PC-3 (cell line): ENCODE results near the gene NTNG1. TPM values are rescaled to one million over a fixed set of nuclear protein-coding genes. Genes with fewer than 3 reads are reported as not detected.

Source experiments
- ATAC-seq: fragments of 200-7000 bp; cut with Tn5 transposase; 2 replicates; pipeline ENCODE4 v1.9.1; 2020; ENCODE audit warnings: mild to moderate bottlenecking, moderate library complexity
- BruUV-seq: library from RNA; stranded (reverse); fragments of 400-500 nt; replicated peaks from 2 replicates; lab custom pipeline; 2021; lab: Mats Ljungman, UMichigan
- CTCF ChIA-PET: fragments of 300-600 bp; sonication (Branson Sonifier 250); formaldehyde crosslinking; loops from one replicate; lab custom pipeline; 2022; ENCODE audit warnings: antibody characterized with exemption; lab: Charles Lee
- POLR2A ChIA-PET: fragments of 300-600 bp; sonication (Branson Sonifier 250); formaldehyde crosslinking; loops from one replicate; lab custom pipeline; 2022; ENCODE audit warnings: antibody characterized with exemption; ENCODE audit not compliant: unreplicated experiment; lab: Charles Lee
- DNase-seq: peaks from one replicate; pipeline ENCODE4 v3.0.0-alpha.2; 2015
- H2AFZ ChIP-seq: fragments of 300-600 bp; sonication (generic); 2 replicates; pipeline ENCODE4 v1.6.0; 2016; ENCODE audit warnings: antibody characterized with exemption, low read length
- H3F3A ChIP-seq: fragments of 300-600 bp; sonication (generic); one replicate; pipeline ENCODE4 v1.6.0; 2017; ENCODE audit warnings: antibody characterized with exemption, low read length, control low read depth, mild to moderate bottlenecking; ENCODE audit not compliant: unreplicated experiment
- H3K27ac ChIP-seq: fragments of 300-600 bp; sonication (generic); 2 replicates; pipeline ENCODE4 v1.5.1; 2016; ENCODE audit warnings: mild to moderate bottlenecking, low read length
- H3K27me3 ChIP-seq: fragments of 300-600 bp; sonication (generic); 2 replicates; pipeline ENCODE4 v1.6.1; 2016; ENCODE audit warnings: low read length, mixed read lengths
- H3K36me3 ChIP-seq: fragments of 300-600 bp; sonication (generic); 2 replicates; pipeline ENCODE4 v1.6.1; 2016; ENCODE audit warnings: low read depth, mixed run types, low read length, mixed read lengths
- H3K4me1 ChIP-seq: fragments of 300-600 bp; sonication (generic); 2 replicates; pipeline ENCODE4 v1.5.1; 2016; ENCODE audit warnings: low read length; ENCODE audit not compliant: insufficient read depth
- H3K4me2 ChIP-seq: fragments of 300-600 bp; sonication (generic); 2 replicates; pipeline ENCODE4 v1.6.0; 2016; ENCODE audit warnings: low read length
- H3K4me3 ChIP-seq: fragments of 300-600 bp; sonication (generic); 2 replicates; pipeline ENCODE4 v1.5.1; 2016; ENCODE audit warnings: mild to moderate bottlenecking, low read length, mixed read lengths
- H3K79me2 ChIP-seq: fragments of 300-600 bp; sonication (generic); 2 replicates; pipeline ENCODE4 v1.6.1; 2017; ENCODE audit warnings: low read length, mixed read lengths
- H3K9ac ChIP-seq: fragments of 300-600 bp; sonication (generic); 2 replicates; pipeline ENCODE4 v1.6.0; 2016; ENCODE audit warnings: mild to moderate bottlenecking, low read length
- H3K9me2 ChIP-seq: fragments of 300-600 bp; sonication (generic); replicated peaks from 2 replicates; pipeline ENCODE4 v1.6.1; 2016; ENCODE audit warnings: mixed run types, low read length, mixed read lengths
- H3K9me3 ChIP-seq: fragments of 300-600 bp; sonication (generic); 2 replicates; pipeline ENCODE4 v1.6.1; 2016; ENCODE audit warnings: low read length, mixed read lengths
- H4K20me1 ChIP-seq: fragments of 300-600 bp; sonication (generic); 2 replicates; pipeline ENCODE4 v1.6.1; 2016; ENCODE audit warnings: low read length, mixed read lengths
- CTCF ChIP-seq: fragments of 300-600 bp; sonication (generic); conservative IDR thresholded peaks from 2 replicates; pipeline ENCODE4 v1.5.1; 2017; ENCODE audit warnings: antibody characterized with exemption, low read depth, mild to moderate bottlenecking, low read length
- EZH2 ChIP-seq: fragments of 300-600 bp; sonication (generic); IDR thresholded peaks from one replicate; pipeline ENCODE4 v1.6.1; 2017; ENCODE audit warnings: antibody characterized with exemption, mild to moderate bottlenecking, low read length; ENCODE audit not compliant: unreplicated experiment
- EZH2phosphoT487 ChIP-seq: fragments of 300-600 bp; sonication (generic); IDR thresholded peaks from 2 replicates; pipeline ENCODE4 v1.6.1; 2018; ENCODE audit warnings: mild to moderate bottlenecking, antibody characterized with exemption, low read length, borderline replicate concordance
- intact Hi-C: fragments of 100-400 bp; cut with micrococcal nuclease; formaldehyde crosslinking; loops from 2 replicates; pipeline ENCODE4 v1.9.0; 2023
- total RNA-seq: library from RNA; depleted of rRNA; stranded (reverse); fragments of >200 nt; gene quantifications from 2 replicates; pipeline ENCODE4 v1.2.3, GENCODE V29; 2014

The NTNG1 gene
- total RNA-seq, 1 experiment from 2014 or later, result 6.7 TPM

GRCh38 chr1:107328087-107328486 is 187.2 kb downstream of the NTNG1 start:
- H3K4me1 ChIP-seq, result no peaks in the 10 kb centered on the region
- H3F3A ChIP-seq, result no peaks in the 10 kb centered on the region
- no peak overlapping the region for H3K9ac ChIP-seq
- intact Hi-C loops, result no loop called here
- H3K79me2 ChIP-seq, result no peaks in the 10 kb centered on the region
- H3K9me3 ChIP-seq, result no peaks in the 10 kb centered on the region
- no peak overlapping the region for H3K4me2 ChIP-seq
- ATAC-seq, result no peak
- no peak for DNase-seq
- TF ChIP-seq CTCF (no peak), EZH2 (no peak), EZH2phosphoT487 (no peak)
- POLR2A ChIA-PET, result no interaction called here
- no peak overlapping the region for H3K4me3 ChIP-seq
- CTCF ChIA-PET, result no interaction called here
- H3K27me3 ChIP-seq, result no peaks in the 10 kb centered on the region
- BruUV-seq, result no TSS peak
- H3K9me2 ChIP-seq, result no peaks in the 10 kb centered on the region
- no peak overlapping the region for H2AFZ ChIP-seq
- no peaks in the 10 kb centered on the region for H4K20me1 ChIP-seq
- no peak overlapping the region for H3K27ac ChIP-seq
- no peaks in the 10 kb centered on the region for H3K36me3 ChIP-seq

GRCh38 chr1:107339775-107340174 is 198.9 kb downstream of the NTNG1 start:
- Histone ChIP-seq H3F3A (no peaks in the 10 kb centered on the region), H2AFZ (no peak overlapping the region), H3K9me3 (no peaks in the 10 kb centered on the region), H3K4me3 (no peak overlapping the region), H3K4me1 (no peaks in the 10 kb centered on the region), H3K9ac (no peak overlapping the region), H3K9me2 (no peaks in the 10 kb centered on the region), H3K36me3 (no peaks in the 10 kb centered on the region; the same call in 1 of the 2 replicates), H4K20me1 (no peaks in the 10 kb centered on the region), H3K27ac (no peak overlapping the region), H3K27me3 (no peaks in the 10 kb centered on the region), H3K79me2 (no peaks in the 10 kb centered on the region), H3K4me2 (no peak overlapping the region)
- POLR2A ChIA-PET, result no interaction called here
- no peak for ATAC-seq
- TF ChIP-seq EZH2 (no peak), EZH2phosphoT487 (no peak), CTCF (no peak)
- CTCF ChIA-PET, result no interaction called here
- DNase-seq, result no peak
- no TSS peak for BruUV-seq
- intact Hi-C loops, result no loop called here

GRCh38 chr1:107342316-107342715 is 201.5 kb downstream of the NTNG1 start:
- ATAC-seq, result no peak
- H3K4me1 ChIP-seq, result no peaks in the 10 kb centered on the region
- H3K9me2 ChIP-seq, result no peaks in the 10 kb centered on the region
- no peaks in the 10 kb centered on the region for H3K9me3 ChIP-seq
- TF ChIP-seq EZH2 (no peak), CTCF (no peak), EZH2phosphoT487 (no peak)
- DNase-seq, result no peak
- H3K4me3 ChIP-seq, result no peak overlapping the region
- H3K27me3 ChIP-seq, result no peaks in the 10 kb centered on the region
- H3F3A ChIP-seq, result no peaks in the 10 kb centered on the region
- H3K4me2 ChIP-seq, result no peak overlapping the region
- CTCF ChIA-PET, result no interaction called here
- POLR2A ChIA-PET, result no interaction called here
- no peaks in the 10 kb centered on the region for H3K36me3 ChIP-seq
- H3K27ac ChIP-seq, result no peak overlapping the region
- intact Hi-C loops, result no loop called here
- no peak overlapping the region for H2AFZ ChIP-seq
- H4K20me1 ChIP-seq, result no peaks in the 10 kb centered on the region
- no TSS peak for BruUV-seq
- H3K9ac ChIP-seq, result no peak overlapping the region
- H3K79me2 ChIP-seq, result no peaks in the 10 kb centered on the region
